ENCODE data around the gene CEP250. TPM values are rescaled to one million over a fixed set of nuclear protein-coding genes. Genes with fewer than 3 reads are reported as not detected.
A peak's percentile ranks its signal among the peaks of the same experiment; 100 is the strongest.

CEP250 gene
- total and polyA plus RNA-seq, 5 donors = 11.0 to 22.0 (median 17.9) TPM

- 68% methylated on average over 5 of the region's 5 CpGs for WGBS
- intact Hi-C loops (cut with DNase I) = no loop called here
- DNase-seq (peak in 1 of 3 donors; percentile 65), ATAC-seq (peak; percentile 13 to 28)
- Histone ChIP-seq H3K4me1 (ENCODE audit: control insufficient read depth, insufficient read depth, low read length) (peaks cover 2% of the 10 kb centered on the region), H3K4me3 (ENCODE audit: low read length) (no peak overlapping the region), H3K27ac (ENCODE audit: low read length) (peak overlapping the region; percentile 12), H3K9me3 (ENCODE audit: control insufficient read depth, low read length) (no peaks in the 10 kb centered on the region), H3K27me3 (ENCODE audit: control insufficient read depth, insufficient read depth) (no peaks in the 10 kb centered on the region)
Measured at GRCh38 chr20:35497320-35497719, 41.9 kb downstream of the CEP250 start.

GRCh38 chr20:35497780-35498189 is 42.4 kb downstream of the CEP250 start:
- Histone ChIP-seq H3K27ac (ENCODE audit: low read length) (no peak overlapping the region), H3K27me3 (ENCODE audit: control insufficient read depth, insufficient read depth) (no peaks in the 10 kb centered on the region), H3K9me3 (ENCODE audit: control insufficient read depth, low read length) (no peaks in the 10 kb centered on the region), H3K4me1 (ENCODE audit: control insufficient read depth, insufficient read depth, low read length) (peaks cover 2% of the 10 kb centered on the region), H3K4me3 (ENCODE audit: low read length) (no peak overlapping the region)
- peak; percentile 91 to 97 for ATAC-seq
- WGBS = 69% methylated on average over 9 of the region's 9 CpGs
- intact Hi-C loops (cut with DNase I) = no loop called here
- peak; percentile 86 to 94 (median 94) for DNase-seq

GRCh38 chr20:35499271-35499670 is 43.9 kb downstream of the CEP250 start:
- intact Hi-C loops (cut with DNase I) = no loop called here
- WGBS = 76% methylated on average over 1 of the region's 1 CpG
- H3K27ac ChIP-seq (ENCODE audit: low read length) = no peak overlapping the region
- no peak for DNase-seq
- H3K4me1 ChIP-seq (ENCODE audit: control insufficient read depth, insufficient read depth, low read length) = peaks cover 2% of the 10 kb centered on the region
- H3K9me3 ChIP-seq (ENCODE audit: control insufficient read depth, low read length) = no peaks in the 10 kb centered on the region
- H3K4me3 ChIP-seq (ENCODE audit: low read length) = no peak overlapping the region
- ATAC-seq = no peak
- no peaks in the 10 kb centered on the region for H3K27me3 ChIP-seq (ENCODE audit: control insufficient read depth, insufficient read depth)

- no peak overlapping the region for H3K4me3 ChIP-seq (ENCODE audit: low read length)
- WGBS = 89% methylated on average over 8 of the region's 8 CpGs
- intact Hi-C loops (cut with DNase I) = no loop called here
- no peaks in the 10 kb centered on the region for H3K9me3 ChIP-seq (ENCODE audit: control insufficient read depth, low read length)
- no peaks in the 10 kb centered on the region for H3K27me3 ChIP-seq (ENCODE audit: control insufficient read depth, insufficient read depth)
- H3K4me1 ChIP-seq (ENCODE audit: control insufficient read depth, insufficient read depth, low read length) = no peaks in the 10 kb centered on the region
- no peak overlapping the region for H3K27ac ChIP-seq (ENCODE audit: low read length)
- DNase-seq (no peak), ATAC-seq (no peak)
Measured at GRCh38 chr20:35502352-35502751, 47.0 kb downstream of the CEP250 start.

- 93% methylated on average over 10 of the region's 10 CpGs for WGBS
- no peaks in the 10 kb centered on the region for H3K4me1 ChIP-seq (ENCODE audit: control insufficient read depth, insufficient read depth, low read length)
- no peaks in the 10 kb centered on the region for H3K9me3 ChIP-seq (ENCODE audit: control insufficient read depth, low read length)
- no peak overlapping the region for H3K27ac ChIP-seq (ENCODE audit: low read length)
- H3K4me3 ChIP-seq (ENCODE audit: low read length) = no peak overlapping the region
- DNase-seq (no peak), ATAC-seq (no peak)
- intact Hi-C loops (cut with DNase I) = no loop called here
- no peaks in the 10 kb centered on the region for H3K27me3 ChIP-seq (ENCODE audit: control insufficient read depth, insufficient read depth)
Measured at GRCh38 chr20:35503281-35503680, 47.9 kb downstream of the CEP250 start.

GRCh38 chr20:35503841-35504561 is 48.6 kb downstream of the CEP250 start:
- WGBS = 66% methylated on average over 16 of the region's 16 CpGs
- Histone ChIP-seq H3K9me3 (ENCODE audit: control insufficient read depth, low read length) (no peaks in the 10 kb centered on the region), H3K4me1 (ENCODE audit: control insufficient read depth, insufficient read depth, low read length) (no peaks in the 10 kb centered on the region), H3K4me3 (ENCODE audit: low read length) (no peak overlapping the region), H3K27ac (ENCODE audit: low read length) (no peak overlapping the region), H3K27me3 (ENCODE audit: control insufficient read depth, insufficient read depth) (no peaks in the 10 kb centered on the region)
- intact Hi-C loops (cut with DNase I) = no loop called here
- DNase-seq (peak; percentile 31 to 86 (median 78)), ATAC-seq (peak; percentile 7 to 49)

GRCh38 chr20:35504751-35505150 is 49.4 kb downstream of the CEP250 start:
- H3K9me3 ChIP-seq (ENCODE audit: control insufficient read depth, low read length) = no peaks in the 10 kb centered on the region
- no peak overlapping the region for H3K27ac ChIP-seq (ENCODE audit: low read length)
- H3K4me1 ChIP-seq (ENCODE audit: control insufficient read depth, insufficient read depth, low read length) = no peaks in the 10 kb centered on the region
- no peak overlapping the region for H3K4me3 ChIP-seq (ENCODE audit: low read length)
- intact Hi-C loops (cut with DNase I) = no loop called here
- no peaks in the 10 kb centered on the region for H3K27me3 ChIP-seq (ENCODE audit: control insufficient read depth, insufficient read depth)
- DNase-seq (no peak), ATAC-seq (no peak)
- 86% methylated on average over 5 of the region's 5 CpGs for WGBS

- no peaks in the 10 kb centered on the region for H3K9me3 ChIP-seq (ENCODE audit: control insufficient read depth, low read length)
- no peak overlapping the region for H3K27ac ChIP-seq (ENCODE audit: low read length)
- ATAC-seq (no peak), DNase-seq (no peak)
- WGBS = 84% methylated on average over 3 of the region's 3 CpGs
- H3K4me3 ChIP-seq (ENCODE audit: low read length) = no peak overlapping the region
- H3K27me3 ChIP-seq (ENCODE audit: control insufficient read depth, insufficient read depth) = no peaks in the 10 kb centered on the region
- intact Hi-C loops (cut with DNase I) = no loop called here
- H3K4me1 ChIP-seq (ENCODE audit: control insufficient read depth, insufficient read depth, low read length) = no peaks in the 10 kb centered on the region
Measured at GRCh38 chr20:35506179-35506578, 50.8 kb downstream of the CEP250 start.

- Histone ChIP-seq H3K9me3 (ENCODE audit: control insufficient read depth, low read length) (no peaks in the 10 kb centered on the region), H3K4me3 (ENCODE audit: low read length) (no peak overlapping the region), H3K4me1 (ENCODE audit: control insufficient read depth, insufficient read depth, low read length) (no peaks in the 10 kb centered on the region), H3K27me3 (ENCODE audit: control insufficient read depth, insufficient read depth) (no peaks in the 10 kb centered on the region), H3K27ac (ENCODE audit: low read length) (no peak overlapping the region)
- ATAC-seq (no peak), DNase-seq (no peak)
- intact Hi-C loops (cut with DNase I) = no loop called here
- 92% methylated on average over 6 of the region's 6 CpGs for WGBS
Measured at GRCh38 chr20:35506872-35507638, 51.7 kb downstream of the CEP250 start.

GRCh38 chr20:35508493-35509218 is 53.3 kb downstream of the CEP250 start:
- Histone ChIP-seq H3K27me3 (ENCODE audit: control insufficient read depth, insufficient read depth) (no peaks in the 10 kb centered on the region), H3K9me3 (ENCODE audit: control insufficient read depth, low read length) (no peaks in the 10 kb centered on the region), H3K27ac (ENCODE audit: low read length) (no peak overlapping the region), H3K4me3 (ENCODE audit: low read length) (no peak overlapping the region), H3K4me1 (ENCODE audit: control insufficient read depth, insufficient read depth, low read length) (no peaks in the 10 kb centered on the region)
- ATAC-seq (no peak), DNase-seq (no peak)
- 94% methylated on average over 10 of the region's 10 CpGs for WGBS
- intact Hi-C loops (cut with DNase I) = no loop called here

All from right cardiac atrium (tissue), 5 donors.